HG03196 (cell line): ENCODE measurements around the gene CLMP.
"Not testable (repeated sequence)": the region's sequence is repeated elsewhere in the genome, so short reads cannot be mapped to it uniquely, and the experiment has no call there.

Experiments
- ATAC-seq: cut with Tn5 transposase; IDR thresholded peaks from one replicate; pipeline ENCODE4 v1.9.1; 2021; ENCODE audit not compliant: unreplicated experiment

The CLMP gene

DNA sequence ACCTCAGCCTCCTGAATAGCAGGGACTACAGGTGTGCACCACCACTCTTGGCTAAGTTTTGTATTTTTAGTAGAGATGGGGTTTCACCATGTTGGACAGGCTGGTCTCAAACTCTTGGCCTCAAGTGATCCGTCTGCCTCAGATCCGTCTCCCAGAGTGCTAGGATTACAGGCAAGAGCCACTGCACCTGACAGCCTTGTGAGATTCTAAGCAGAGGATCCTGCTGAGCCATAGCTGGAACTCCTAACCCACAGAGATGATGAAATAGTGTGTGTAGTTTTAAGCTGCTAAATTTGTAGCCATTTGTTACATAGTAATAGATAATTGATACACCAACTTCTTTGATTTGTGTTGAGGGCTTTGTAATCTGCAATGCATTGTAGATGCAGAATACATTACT lies 51.1 kb downstream of the CLMP start:
- no peak for ATAC-seq

DNA sequence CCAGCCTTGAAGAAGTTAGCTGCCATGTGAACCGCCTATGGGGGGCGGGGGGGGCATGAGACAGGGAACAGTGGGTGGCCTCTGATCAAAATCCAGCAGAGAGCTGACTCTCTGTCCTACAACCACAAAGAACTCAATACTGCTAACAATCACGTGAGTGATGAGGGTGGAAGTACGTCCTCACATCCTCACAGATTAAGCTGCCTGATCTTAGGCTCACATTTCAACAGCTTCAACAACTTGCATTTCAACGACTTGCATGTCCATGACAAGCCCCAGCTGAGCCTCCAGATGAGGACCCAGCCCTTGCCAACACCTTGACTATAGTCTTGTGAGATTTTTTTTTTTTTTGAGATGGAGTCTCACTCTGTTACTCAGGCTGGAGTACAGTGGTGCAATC lies 51.6 kb downstream of the CLMP start:
- no peak for ATAC-seq

DNA sequence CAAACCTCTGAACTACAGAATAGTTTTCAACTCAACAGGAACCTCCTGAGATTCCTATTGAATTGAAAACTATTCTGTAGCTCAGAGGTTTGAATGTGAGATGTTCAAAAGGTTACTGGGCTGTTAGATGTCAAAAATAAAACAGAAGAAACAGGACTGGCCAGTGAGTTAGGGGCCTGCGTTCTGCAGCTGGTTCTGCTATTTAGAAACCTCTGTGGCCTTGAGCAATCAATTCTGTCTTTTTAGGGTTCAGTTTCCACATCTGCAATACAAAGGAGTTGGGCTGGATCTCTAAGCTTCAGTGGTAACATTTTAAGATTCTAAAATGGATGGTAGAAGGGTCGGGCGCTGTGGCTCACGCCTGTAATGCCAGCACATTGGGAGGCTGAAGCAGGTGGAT lies 55.8 kb downstream of the CLMP start:
- ATAC-seq, result no peak

DNA sequence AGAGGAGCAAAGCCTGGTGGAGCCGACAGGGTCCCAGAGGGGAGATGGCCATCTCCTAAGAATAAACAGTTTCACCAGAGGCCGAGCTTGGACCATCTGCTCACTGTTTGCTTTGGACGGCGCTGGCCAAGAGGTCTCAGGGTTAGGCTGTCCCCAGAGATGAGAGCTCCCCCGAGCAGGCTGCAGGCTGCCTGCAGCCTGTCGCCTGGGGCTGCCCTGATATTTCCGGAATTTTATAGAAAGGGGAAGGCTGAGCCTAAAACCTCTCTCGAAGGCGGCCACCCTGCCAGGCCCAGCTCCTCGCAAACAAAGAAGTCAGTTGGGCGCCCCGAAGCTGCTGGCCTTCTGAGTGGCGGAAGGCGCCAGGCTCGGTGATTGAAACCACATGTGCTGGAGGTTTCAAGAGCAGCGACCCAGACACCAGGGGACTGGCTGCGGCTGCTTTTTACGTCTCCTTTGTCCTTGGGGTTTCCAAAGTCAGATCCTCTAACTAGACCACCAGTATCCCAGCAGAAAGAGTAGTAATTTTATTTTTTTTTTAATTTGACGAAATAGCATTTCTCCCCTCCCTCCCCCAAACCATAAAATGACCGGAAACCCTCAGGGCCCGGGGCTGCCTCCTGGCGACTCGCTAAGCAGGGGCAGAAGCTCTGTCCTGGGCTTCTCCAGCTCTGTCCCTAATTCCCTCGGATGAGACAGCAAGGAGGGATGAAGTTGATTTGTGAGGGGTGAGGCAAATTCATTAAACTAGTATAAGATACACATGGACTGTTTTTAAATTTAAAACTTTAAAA lies 57.4 kb downstream of the CLMP start:
- ATAC-seq, result no peak

DNA sequence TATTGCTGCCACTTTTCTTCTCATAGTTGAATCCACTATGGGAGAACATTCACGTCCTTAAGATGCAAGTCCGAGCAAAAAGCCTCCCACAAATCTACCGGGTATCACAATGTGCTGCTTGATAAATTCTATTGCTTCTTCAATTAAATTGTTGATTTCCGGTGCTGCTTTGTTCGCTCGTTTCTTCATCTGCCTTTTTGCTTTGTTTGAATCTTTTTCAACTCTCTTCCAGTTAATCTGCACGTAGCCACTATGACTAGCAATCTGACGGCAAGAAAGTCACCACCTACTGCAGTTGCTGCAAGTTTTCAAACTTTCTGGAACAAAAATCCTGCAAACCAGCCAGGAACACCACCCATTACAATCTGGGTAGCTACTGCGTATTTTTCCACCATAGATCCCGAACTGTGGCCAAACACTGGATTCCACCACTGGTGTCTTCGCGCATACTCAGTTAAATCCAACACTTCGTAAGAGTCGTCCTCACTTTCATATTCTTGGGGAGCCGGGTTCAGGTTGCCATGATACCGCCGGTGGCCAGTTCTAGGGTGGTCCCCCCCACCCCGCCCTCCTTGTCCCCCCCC lies 59.1 kb downstream of the CLMP start:
- no peak for ATAC-seq

DNA sequence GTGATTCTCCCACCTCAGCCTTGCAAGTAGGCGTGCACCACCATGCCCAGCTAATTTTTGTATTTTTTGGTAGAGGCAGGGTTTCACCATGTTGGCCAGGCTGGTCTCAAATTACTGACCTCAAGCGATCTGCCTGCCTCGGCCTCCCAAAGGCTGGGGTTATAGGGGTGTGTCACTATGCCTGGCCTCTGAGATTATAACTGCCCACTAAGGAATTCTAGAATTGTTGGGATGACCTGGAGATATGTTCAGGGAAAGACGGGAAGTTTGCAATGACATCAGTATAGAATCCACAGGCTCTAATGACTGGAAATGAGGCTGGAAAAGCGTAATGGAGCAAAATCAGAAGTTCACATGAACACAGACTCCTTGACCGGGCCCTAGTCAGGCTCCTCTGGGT lies 62.2 kb downstream of the CLMP start:
- ATAC-seq, result no peak

DNA sequence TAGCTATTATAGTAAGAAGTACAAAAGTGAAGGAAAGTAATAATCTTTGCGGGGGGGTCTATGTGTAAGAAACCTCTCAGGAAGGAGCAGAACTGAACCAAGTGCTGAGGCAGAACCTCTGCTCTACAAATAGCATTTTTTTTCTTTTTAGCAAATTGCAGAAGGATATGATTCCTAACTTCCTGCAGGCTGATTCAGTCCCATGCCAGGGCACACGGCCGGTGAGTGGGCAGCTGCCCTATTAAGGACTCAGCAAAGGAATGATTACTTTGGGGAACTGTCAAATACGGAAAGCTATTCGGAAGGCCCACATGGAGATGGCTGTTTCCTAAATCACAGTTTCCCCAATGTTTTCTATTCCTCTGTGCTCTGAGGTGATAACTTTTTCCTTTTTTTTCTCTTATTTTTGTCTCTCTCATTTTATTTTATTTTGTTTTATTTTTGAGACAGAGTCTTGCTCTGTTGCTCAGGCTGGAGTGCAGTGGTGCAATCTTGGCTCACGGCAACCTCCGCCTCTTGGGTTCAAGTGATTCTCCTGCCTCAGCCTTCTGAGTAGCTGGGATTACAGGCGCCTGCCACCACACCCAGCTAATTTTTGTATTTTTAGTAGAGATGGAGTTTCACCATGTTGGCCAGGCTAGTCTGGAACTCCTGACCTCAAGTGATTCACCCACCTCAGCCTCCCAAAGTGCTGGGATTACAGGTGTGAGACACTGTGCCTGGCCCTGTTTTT lies 62.8 kb downstream of the CLMP start:
- ATAC-seq, result not testable (repeated sequence)

DNA sequence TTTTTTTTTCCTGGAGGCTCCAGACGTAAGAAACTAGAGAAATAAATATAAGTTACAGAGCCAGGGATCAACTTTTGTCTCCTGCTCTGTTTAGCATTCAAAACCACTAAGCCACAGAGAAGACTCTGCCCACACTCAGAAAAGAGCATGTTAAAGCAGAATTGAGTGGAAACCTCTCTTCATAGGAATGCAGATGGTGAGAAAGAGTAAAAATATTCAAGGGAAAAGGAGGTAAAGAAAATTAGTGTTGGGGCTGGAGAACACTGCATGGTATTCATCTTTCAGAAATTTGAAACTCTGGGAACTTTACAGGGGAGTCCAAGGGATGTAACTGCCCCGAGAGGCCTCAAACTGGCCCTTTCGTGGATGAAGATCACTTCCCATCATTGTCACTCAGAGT lies 65.1 kb downstream of the CLMP start:
- ATAC-seq, result no peak

DNA sequence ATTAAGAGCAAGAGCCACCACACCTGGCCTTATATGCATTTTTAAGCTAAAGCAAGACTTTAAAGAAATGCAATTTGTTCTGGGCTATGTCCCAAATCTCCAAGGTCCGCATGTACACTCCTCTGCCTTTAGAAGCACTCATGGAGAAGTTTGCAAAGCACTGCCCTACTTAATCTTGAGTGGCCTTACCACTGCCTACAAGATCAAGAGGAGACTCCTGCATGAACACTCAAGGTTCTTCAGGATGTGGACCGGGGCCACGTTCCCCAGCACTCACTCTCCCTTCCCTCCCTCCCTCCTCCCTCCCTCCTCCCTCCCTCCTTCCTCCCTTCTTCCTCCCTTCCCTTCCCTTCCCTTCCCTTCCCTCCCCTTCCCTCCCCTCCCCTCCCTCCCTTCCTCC lies 69.9 kb downstream of the CLMP start:
- no peak for ATAC-seq

DNA sequence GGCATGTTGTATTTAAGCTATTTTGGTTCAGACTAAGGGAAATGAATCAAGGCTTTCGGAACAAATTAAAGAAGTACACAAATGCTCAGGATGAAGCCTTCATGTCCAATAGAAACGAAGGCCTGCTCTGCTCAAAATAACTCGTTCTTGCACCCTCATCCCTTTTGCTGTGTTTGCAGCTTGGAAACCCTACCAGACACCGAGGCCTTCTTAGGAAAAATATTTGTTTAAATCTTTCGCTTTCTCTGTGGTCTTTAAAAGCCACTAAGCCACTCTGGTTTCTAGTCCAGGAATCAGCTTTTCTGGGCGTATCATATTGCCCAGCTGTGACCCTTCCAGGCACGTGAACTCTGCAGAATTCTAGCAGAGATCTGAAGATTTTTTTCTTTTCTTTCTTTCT lies 72.2 kb downstream of the CLMP start:
- ATAC-seq, result no peak

DNA sequence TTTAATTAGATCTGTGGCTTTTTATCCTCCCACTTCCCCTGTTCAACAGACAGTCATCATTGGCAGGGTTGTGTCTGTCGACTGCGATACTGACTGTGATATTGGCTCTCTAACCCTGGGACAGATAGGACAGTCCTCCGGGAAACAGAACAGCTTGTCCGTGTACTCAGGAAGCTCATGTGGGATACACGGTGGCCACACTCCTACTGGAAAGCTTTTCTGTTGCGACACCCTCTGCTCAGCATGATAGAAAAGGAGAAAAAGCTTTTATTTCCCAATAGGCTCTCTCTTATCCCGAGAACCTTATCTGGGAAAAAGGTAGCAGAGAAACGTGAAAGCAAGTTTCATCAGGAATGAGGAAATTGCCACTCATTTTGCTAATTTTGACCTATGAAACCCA lies 72.7 kb downstream of the CLMP start:
- ATAC-seq, result no peak

DNA sequence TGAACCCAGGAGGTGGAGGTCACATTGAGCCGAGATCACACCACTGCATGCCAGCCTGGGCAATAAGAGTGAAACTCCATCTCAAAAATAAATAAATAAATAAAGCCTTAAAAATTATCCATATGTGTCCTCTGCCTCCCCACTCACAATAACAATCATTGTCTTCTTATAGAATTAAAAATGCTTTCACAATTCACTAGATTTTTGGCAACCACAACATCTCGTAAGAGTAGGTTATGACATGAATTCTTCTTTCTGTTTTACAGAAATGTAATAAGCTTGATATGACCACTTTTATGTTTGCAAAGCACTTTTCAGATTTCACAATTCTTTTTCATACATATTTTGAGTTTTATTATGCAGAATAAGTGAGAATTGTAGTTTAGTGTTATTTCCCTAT lies 78.6 kb downstream of the CLMP start:
- ATAC-seq, result no peak

DNA sequence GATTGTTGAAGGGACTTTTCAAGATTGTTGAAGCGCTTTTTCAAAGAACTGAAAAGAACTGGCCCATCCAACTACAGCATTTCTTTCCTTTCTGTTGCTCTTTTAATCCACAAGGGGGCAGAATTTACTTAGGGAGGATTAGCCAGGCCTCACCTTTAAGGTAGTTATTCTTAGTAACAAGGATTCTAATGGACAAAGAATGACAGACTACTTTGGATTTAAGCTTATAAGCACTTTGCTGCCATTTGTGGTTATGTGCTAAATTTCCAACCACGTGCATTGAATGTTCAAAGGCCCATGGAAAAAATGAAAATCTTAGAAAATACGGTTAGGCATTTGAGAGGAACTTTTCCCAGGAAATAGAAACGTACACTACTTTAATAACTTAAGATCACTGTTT lies 83.6 kb downstream of the CLMP start:
- ATAC-seq, result no peak

DNA sequence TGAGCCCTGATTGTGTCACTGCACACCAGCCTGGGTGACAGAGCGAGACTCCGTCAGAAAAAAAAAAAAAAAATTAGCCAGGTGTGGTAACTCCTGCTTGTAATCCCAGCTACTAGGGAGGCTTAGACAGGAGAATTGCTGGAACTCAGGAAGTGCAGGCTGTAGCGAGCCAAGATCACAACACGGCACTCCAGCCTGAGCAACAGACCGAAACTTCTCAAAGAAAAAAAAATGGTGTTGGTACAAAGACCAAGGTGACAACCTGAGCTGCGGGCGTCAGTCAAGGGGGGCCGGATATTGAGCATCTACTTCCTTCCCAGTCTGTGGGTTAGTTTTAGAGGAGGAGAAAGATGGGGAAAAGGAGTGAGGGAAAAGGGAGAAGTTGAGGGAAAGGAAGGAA lies 84.7 kb downstream of the CLMP start:
- ATAC-seq, result no peak

DNA sequence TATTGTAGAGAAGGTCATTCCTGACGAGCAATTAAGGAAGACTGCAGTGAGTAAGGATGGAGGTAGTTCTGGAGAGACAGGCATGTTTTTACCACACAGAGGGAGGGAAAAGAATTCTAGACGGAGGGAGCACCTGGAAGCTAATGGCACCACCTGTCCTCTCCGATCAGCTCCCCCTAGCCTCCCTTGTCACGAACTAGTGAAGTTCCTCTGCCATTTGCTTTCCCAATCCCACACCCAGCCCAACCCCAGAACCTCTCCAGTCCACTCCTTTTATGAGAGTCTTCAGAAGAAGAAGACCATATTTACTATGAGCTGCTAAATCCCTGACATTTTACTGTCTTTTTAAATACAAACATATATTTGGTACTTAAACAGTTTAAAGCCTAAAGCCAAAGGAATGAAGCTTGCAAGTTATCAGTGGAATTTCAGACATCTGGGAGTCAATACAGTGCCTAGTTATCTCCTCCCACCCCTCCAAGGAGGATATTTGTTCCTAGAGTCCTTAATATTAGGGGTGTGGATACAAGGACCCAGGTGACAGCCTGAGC lies 87.0 kb downstream of the CLMP start:
- ATAC-seq, result no peak

DNA sequence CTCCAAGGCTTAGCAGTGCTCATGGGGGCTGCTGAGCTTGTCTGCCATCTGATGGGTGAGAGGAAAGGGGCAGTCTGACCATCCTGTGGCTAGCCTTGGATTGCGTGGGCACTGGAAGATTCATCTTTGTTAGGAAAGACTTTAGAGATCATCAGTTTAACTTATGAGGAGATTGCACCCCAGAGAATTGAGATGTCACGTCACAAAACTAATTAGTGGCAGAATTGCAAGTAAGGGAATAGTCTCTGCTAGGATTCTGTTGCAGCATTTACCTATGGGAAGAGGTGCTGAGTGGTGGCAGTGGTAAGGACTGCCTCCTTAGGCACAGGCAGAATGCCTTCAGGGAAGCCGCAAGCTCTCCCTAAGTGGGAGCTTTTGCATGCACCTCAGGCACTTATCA lies 90.4 kb downstream of the CLMP start:
- no peak for ATAC-seq

DNA sequence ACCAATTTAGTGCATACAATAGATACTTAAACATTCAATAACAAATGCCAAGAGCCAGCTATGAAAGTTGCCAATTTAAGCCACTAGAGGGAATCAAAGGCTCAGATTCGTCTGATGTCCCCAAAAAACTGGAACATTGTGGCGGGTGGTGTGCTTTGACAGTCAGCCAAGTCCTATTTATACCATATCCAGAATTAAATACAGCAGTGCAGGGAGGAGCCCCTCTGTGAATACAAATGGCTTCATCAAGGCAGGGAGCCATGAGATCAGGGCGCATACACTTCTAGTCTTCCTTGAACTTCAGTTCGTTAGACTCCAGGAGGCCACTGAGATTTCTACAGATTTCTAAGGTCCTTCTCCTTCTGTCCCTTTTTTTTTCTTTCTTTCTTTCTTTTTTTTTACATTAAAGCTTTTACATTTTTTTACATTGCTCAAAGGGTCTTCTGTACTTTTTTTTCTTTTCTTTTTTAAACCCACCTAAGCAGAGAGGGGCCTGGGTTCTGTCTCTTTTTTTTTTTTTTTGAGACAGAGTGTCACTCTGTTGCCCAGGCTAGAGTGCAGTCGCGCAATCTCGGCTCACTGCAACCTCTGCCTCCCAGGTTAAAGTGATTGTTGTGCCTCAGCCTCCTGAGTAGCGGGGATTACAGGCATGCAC lies 91.6 kb downstream of the CLMP start:
- no peak for ATAC-seq

DNA sequence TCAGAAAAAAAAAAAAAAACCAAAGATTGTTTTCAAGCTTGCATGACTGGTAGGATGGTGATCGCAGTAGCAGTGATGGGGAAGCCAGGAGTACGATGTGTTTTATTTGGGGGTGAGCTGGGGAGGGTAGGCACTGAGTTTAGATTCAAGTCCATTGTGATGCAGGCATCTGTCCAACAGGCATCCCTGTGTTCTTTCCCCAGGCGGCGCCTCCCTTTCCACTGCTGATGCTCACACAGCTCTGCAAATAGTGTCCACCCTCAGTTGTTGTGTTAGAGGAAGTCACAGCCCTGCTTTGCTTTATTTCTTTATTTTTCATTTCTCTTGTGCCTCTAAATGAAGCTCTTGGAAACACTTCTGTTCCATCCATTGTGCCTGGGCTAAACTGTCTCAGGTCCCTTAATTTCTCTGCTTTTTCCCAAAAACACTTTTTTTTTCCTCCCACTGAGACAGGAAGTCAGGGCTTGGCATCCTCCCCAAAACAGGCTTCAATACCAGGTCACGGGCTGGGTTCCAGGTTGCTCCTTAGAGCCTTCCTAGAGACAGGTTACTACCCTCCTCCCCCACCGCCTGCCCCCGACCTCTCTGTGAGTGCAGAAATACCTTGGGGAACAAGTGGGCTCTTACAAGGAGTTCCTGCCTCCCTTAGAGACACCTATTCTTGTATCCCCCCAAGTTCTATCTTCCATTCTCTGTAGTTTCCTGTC lies 94.5 kb downstream of the CLMP start:
- no peak for ATAC-seq

DNA sequence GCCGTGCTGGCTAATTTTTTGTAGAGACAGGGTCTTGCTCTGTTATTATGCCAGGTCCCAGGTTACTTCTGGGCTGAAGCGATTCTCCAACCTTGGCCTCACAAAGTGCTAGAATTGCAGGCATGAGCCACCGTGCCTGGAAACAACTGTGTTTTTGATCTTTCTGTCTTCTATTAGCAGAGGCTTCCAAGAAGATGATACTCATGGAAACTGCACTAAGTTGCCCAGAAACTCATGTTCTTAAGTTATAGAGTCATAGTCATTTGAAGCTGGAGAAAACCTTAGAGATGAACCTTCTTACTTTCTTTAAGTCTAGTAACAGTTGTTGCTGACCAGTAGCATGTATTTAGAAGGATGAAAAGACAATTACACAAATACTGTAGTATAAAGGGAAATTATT lies 96.1 kb downstream of the CLMP start:
- ATAC-seq, result no peak

DNA sequence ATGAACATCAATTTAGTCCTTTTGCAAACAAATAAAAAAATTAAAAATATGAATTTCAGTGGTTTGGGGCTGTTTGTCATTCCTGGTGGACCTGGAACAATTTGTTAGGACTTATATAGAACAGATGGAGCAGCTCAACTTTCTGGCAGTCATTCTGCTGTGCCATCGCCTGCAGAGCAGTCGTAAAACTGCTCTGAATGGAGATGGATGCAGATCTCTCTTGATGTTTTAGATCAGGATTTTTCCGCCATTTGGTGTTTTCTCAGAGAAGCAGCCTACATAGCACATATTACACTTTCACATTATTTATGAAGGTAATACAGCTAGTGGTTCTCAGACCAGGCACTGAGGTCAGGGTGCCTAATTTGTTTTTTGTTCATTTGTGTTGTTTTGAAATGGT lies 101.3 kb downstream of the CLMP start:
- ATAC-seq, result no peak

DNA sequence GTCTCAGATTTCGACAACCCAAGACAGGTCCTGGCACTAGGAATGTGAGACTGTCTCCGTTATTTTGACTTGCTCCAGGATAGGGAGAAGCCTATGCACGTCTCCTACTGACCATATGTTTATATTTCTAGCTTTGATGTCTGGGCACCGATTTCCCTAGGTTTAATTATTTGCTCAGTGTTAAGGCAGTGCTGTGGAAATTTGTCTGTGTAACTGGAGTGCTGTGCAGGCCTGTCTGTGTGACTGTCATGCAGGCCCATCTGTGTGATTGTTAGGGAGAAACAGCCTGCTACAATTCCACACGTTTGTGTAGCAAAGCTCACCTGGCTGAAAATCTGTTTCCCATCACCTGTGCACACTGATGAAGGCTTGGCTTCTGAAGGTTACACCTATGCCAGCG lies 103.5 kb downstream of the CLMP start:
- ATAC-seq, result no peak
